HG03432 (cell line): Measurements from ENCODE around the gene PRKAG2.
"Not testable (repeated sequence)": the region's sequence is repeated elsewhere in the genome, so short reads cannot be mapped to it uniquely, and the experiment has no call there.

ENCODE experiments used
- ATAC-seq: cut with Tn5 transposase; IDR thresholded peaks from one replicate; pipeline ENCODE4 v1.9.1; 2021; ENCODE audit warnings: mild to moderate bottlenecking, moderate library complexity; ENCODE audit not compliant: unreplicated experiment

Gene PRKAG2

GRCh38 chr7:151573046-151573445 lies 303.9 kb downstream of the PRKAG2 start:
- ATAC-seq = not testable (repeated sequence)

- ATAC-seq = no peak
Observed at GRCh38 chr7:151572136-151572535, 304.8 kb downstream of the PRKAG2 start.

- no peak for ATAC-seq
Observed at GRCh38 chr7:151571471-151571870, 305.4 kb downstream of the PRKAG2 start.

GRCh38 chr7:151570366-151570915 lies 306.5 kb downstream of the PRKAG2 start:
- ATAC-seq = no peak

GRCh38 chr7:151568956-151569940 lies 307.7 kb downstream of the PRKAG2 start:
- no peak for ATAC-seq

GRCh38 chr7:151566897-151567320 lies 310.0 kb downstream of the PRKAG2 start:
- no peak for ATAC-seq

- no peak for ATAC-seq
Observed at GRCh38 chr7:151565541-151565940, 311.4 kb downstream of the PRKAG2 start.

- ATAC-seq = no peak
Observed at GRCh38 chr7:151560243-151560642, 316.7 kb downstream of the PRKAG2 start.

GRCh38 chr7:151559557-151560183 lies 317.2 kb downstream of the PRKAG2 start:
- no peak for ATAC-seq

GRCh38 chr7:151558575-151558974 lies 318.3 kb downstream of the PRKAG2 start:
- ATAC-seq = no peak

- no peak for ATAC-seq
Observed at GRCh38 chr7:151556592-151556991, 320.3 kb downstream of the PRKAG2 start.

- no peak for ATAC-seq
Observed at GRCh38 chr7:151553356-151553755, 323.6 kb downstream of the PRKAG2 start.

- ATAC-seq = no peak
Observed at GRCh38 chr7:151552352-151553028, 324.4 kb downstream of the PRKAG2 start.

- no peak for ATAC-seq
Observed at GRCh38 chr7:151551820-151552219, 325.1 kb downstream of the PRKAG2 start.

- ATAC-seq = no peak
Observed at GRCh38 chr7:151550656-151551286, 326.1 kb downstream of the PRKAG2 start.

- ATAC-seq = no peak
Observed at GRCh38 chr7:151549644-151550043, 327.3 kb downstream of the PRKAG2 start.

GRCh38 chr7:151549083-151549482 lies 327.8 kb downstream of the PRKAG2 start:
- no peak for ATAC-seq

- ATAC-seq = no peak
Observed at GRCh38 chr7:151544183-151544582, 332.7 kb downstream of the PRKAG2 start.

GRCh38 chr7:151542606-151543130 lies 334.2 kb downstream of the PRKAG2 start:
- ATAC-seq = no peak

- no peak for ATAC-seq
Observed at GRCh38 chr7:151541709-151542499, 335.0 kb downstream of the PRKAG2 start.
